ENCODE results near the gene CD37. TPM values are rescaled to one million over a fixed set of nuclear protein-coding genes. Genes with fewer than 3 reads are reported as not detected.
A peak's percentile ranks its signal among the peaks of the same experiment; 100 is the strongest.

CD37 gene
- total and polyA plus RNA-seq, 7 experiments from 2014 or later, result 192 to 416 (median 330) TPM

- Mint-ChIP-seq H3K4me1 (peaks cover 42 to 74% (median 61%) of the 10 kb centered on the region in 7 donors), H3K36me3 (peaks cover 0 to 28% (median 20%) of the 10 kb centered on the region in 5 donors), H3K27me3 (no peaks in the 10 kb centered on the region), H3K9me3 (no peaks in the 10 kb centered on the region), H3K4me3 (peak overlapping the region; percentile 42 to 100 (median 98)), H3K27ac (peak overlapping the region; percentile 65 to 100 (median 99))
- peak overlapping the region; percentile 86 for H3K27ac ChIP-seq (ENCODE audit: low read depth, low read length)
- no peaks in the 10 kb centered on the region for H3K9me3 ChIP-seq (ENCODE audit: control insufficient read depth in 2 of 3, low read length in 3 of 3)
- ChIA-PET CTCF (no interaction called here), POLR2A (interaction anchor here (1.1 kb wide), 1 partner anchor 8 kb away, joined by 3 read pairs; no protein-coding TSS in a partner anchor)
- no peak overlapping the region for H3K4me3 ChIP-seq (ENCODE audit: low read length)
- peaks cover 39 to 47% of the 10 kb centered on the region in 2 donors for H3K4me1 ChIP-seq (ENCODE audit: control insufficient read depth in 2 of 2, insufficient read depth in 2 of 2, low read length in 2 of 2)
- H3K36me3 ChIP-seq (ENCODE audit: control insufficient read depth in 2 of 3, insufficient read depth in 3 of 3, low read length in 3 of 3), result peaks cover 0 to 51% (median 0%) of the 10 kb centered on the region in 3 experiments
- no peaks in the 10 kb centered on the region for H3K27me3 ChIP-seq (ENCODE audit: control insufficient read depth in 2 of 2, insufficient read depth in 2 of 2, low read length in 2 of 2)
- ATAC-seq (no peak), DNase-seq (peak in 1 of 9 donors; percentile 16)
- intact Hi-C loops (cut with micrococcal nuclease), result loop anchor here in 1 of 2 donors (10.0 kb wide), 1 partner anchor 527 kb away; the partner anchor contains the start of gene PNKP
Measured at GRCh38 chr19:49337267-49338022, 2.2 kb downstream of the CD37 start.

- DNase-seq, result no peak
- intact Hi-C loops (cut with micrococcal nuclease), result loop anchor here in 1 of 2 donors (10.0 kb wide), 1 partner anchor 527 kb away; the partner anchor contains the start of gene PNKP
- H3K4me1 Mint-ChIP-seq, result peaks cover 36 to 72% (median 55%) of the 10 kb centered on the region in 7 donors
Measured at GRCh38 chr19:49338023-49338677, 2.9 kb downstream of the CD37 start.

GRCh38 chr19:49338691-49339300, 3.6 kb downstream of the CD37 start:
- Mint-ChIP-seq H3K4me3 (peak overlapping the region in 3 of 10 donors; percentile 54 to 65 (median 61)), H3K36me3 (peaks cover 0 to 34% (median 25%) of the 10 kb centered on the region in 5 donors), H3K9me3 (no peaks in the 10 kb centered on the region), H3K27me3 (no peaks in the 10 kb centered on the region), H3K27ac (peak overlapping the region in 4 of 9 donors; percentile 56 to 81 (median 70)), H3K4me1 (peaks cover 30 to 66% (median 49%) of the 10 kb centered on the region in 7 donors)
- Histone ChIP-seq H3K9me3 (ENCODE audit: control insufficient read depth in 2 of 3, low read length in 3 of 3) (no peaks in the 10 kb centered on the region), H3K27ac (ENCODE audit: low read depth, low read length) (no peak overlapping the region), H3K4me3 (ENCODE audit: low read length) (no peak overlapping the region), H3K4me1 (ENCODE audit: control insufficient read depth in 2 of 2, insufficient read depth in 2 of 2, low read length in 2 of 2) (peaks cover 31 to 38% of the 10 kb centered on the region in 2 donors), H3K27me3 (ENCODE audit: control insufficient read depth in 2 of 2, insufficient read depth in 2 of 2, low read length in 2 of 2) (no peaks in the 10 kb centered on the region), H3K36me3 (ENCODE audit: control insufficient read depth in 2 of 3, insufficient read depth in 3 of 3, low read length in 3 of 3) (peaks cover 0 to 51% (median 0%) of the 10 kb centered on the region in 3 experiments)
- DNase-seq, result peak in 1 of 9 donors; percentile 23
- POLR2A ChIA-PET, result no interaction called here
- CTCF ChIA-PET, result no interaction called here
- ATAC-seq, result no peak
- intact Hi-C loops (cut with micrococcal nuclease), result loop anchor here in 1 of 2 donors (10.0 kb wide), 1 partner anchor 526 kb away; the partner anchor contains the start of gene PNKP

More at GRCh38 chr19:49338023-49338677, 2.9 kb downstream of the CD37 start:
- Mint-ChIP-seq H3K27ac (peak overlapping the region in 5 of 9 donors; percentile 56 to 96 (median 74)), H3K4me3 (peak overlapping the region in 2 of 10 donors; percentile 61 to 65), H3K36me3 (peaks cover 0 to 34% (median 25%) of the 10 kb centered on the region in 5 donors), H3K27me3 (no peaks in the 10 kb centered on the region), H3K9me3 (no peaks in the 10 kb centered on the region)
- no peak for ATAC-seq
- H3K27ac ChIP-seq (ENCODE audit: low read depth, low read length), result peak overlapping the region; percentile 86
- ChIA-PET CTCF (no interaction called here), POLR2A (no interaction called here)
- peaks cover 37 to 45% of the 10 kb centered on the region in 2 donors for H3K4me1 ChIP-seq (ENCODE audit: control insufficient read depth in 2 of 2, insufficient read depth in 2 of 2, low read length in 2 of 2)
- H3K27me3 ChIP-seq (ENCODE audit: control insufficient read depth in 2 of 2, insufficient read depth in 2 of 2, low read length in 2 of 2), result no peaks in the 10 kb centered on the region
- H3K4me3 ChIP-seq (ENCODE audit: low read length), result no peak overlapping the region
- H3K36me3 ChIP-seq (ENCODE audit: control insufficient read depth in 2 of 3, insufficient read depth in 3 of 3, low read length in 3 of 3), result peaks cover 0 to 51% (median 0%) of the 10 kb centered on the region in 3 experiments
- H3K9me3 ChIP-seq (ENCODE audit: control insufficient read depth in 2 of 3, low read length in 3 of 3), result no peaks in the 10 kb centered on the region

GRCh38 chr19:49339301-49340068, 4.3 kb downstream of the CD37 start:
- H3K9me3 Mint-ChIP-seq, result no peaks in the 10 kb centered on the region
- H3K27me3 ChIP-seq (ENCODE audit: control insufficient read depth in 2 of 2, insufficient read depth in 2 of 2, low read length in 2 of 2), result no peaks in the 10 kb centered on the region
- H3K27ac ChIP-seq (ENCODE audit: low read depth, low read length), result no peak overlapping the region
- intact Hi-C loops (cut with micrococcal nuclease), result loop anchor here in 1 of 2 donors (10.0 kb wide), 1 partner anchor 525 kb away; the partner anchor contains the start of gene PNKP
- no peaks in the 10 kb centered on the region for H3K9me3 ChIP-seq (ENCODE audit: control insufficient read depth in 2 of 3, low read length in 3 of 3)
- no peaks in the 10 kb centered on the region for H3K27me3 Mint-ChIP-seq
- peaks cover 0 to 34% (median 25%) of the 10 kb centered on the region in 5 donors for H3K36me3 Mint-ChIP-seq
- H3K4me3 ChIP-seq (ENCODE audit: low read length), result no peak overlapping the region
- peaks cover 0 to 51% (median 0%) of the 10 kb centered on the region in 3 experiments for H3K36me3 ChIP-seq (ENCODE audit: control insufficient read depth in 2 of 3, insufficient read depth in 3 of 3, low read length in 3 of 3)
- DNase-seq (peak in 1 of 9 donors; percentile 15), ATAC-seq (no peak)
- H3K4me1 Mint-ChIP-seq, result peaks cover 24 to 59% (median 43%) of the 10 kb centered on the region in 7 donors
- ChIA-PET POLR2A (no interaction called here), CTCF (no interaction called here)
- H3K4me3 Mint-ChIP-seq, result peak overlapping the region in 2 of 10 donors; percentile 56 to 65
- H3K27ac Mint-ChIP-seq, result peak overlapping the region in 4 of 9 donors; percentile 11 to 88 (median 79)
- peaks cover 24 to 33% of the 10 kb centered on the region in 2 donors for H3K4me1 ChIP-seq (ENCODE audit: control insufficient read depth in 2 of 2, insufficient read depth in 2 of 2, low read length in 2 of 2)

- no peaks in the 10 kb centered on the region for H3K27me3 ChIP-seq (ENCODE audit: control insufficient read depth in 2 of 2, insufficient read depth in 2 of 2, low read length in 2 of 2)
- H3K4me1 ChIP-seq (ENCODE audit: control insufficient read depth in 2 of 2, insufficient read depth in 2 of 2, low read length in 2 of 2), result peaks cover 17 to 26% of the 10 kb centered on the region in 2 donors
- H3K9me3 Mint-ChIP-seq, result no peaks in the 10 kb centered on the region
- H3K4me3 Mint-ChIP-seq, result peak overlapping the region in 4 of 10 donors; percentile 12 to 56 (median 36)
- peaks cover 24 to 59% (median 41%) of the 10 kb centered on the region in 7 donors for H3K4me1 Mint-ChIP-seq
- peaks cover 0 to 51% (median 0%) of the 10 kb centered on the region in 3 experiments for H3K36me3 ChIP-seq (ENCODE audit: control insufficient read depth in 2 of 3, insufficient read depth in 3 of 3, low read length in 3 of 3)
- no peak overlapping the region for H3K4me3 ChIP-seq (ENCODE audit: low read length)
- DNase-seq (no peak), ATAC-seq (peak; percentile 25)
- ChIA-PET POLR2A (interaction anchor here (1.0 kb wide), 1 partner anchor 331 kb away, joined by 3 read pairs; no protein-coding TSS in a partner anchor), CTCF (no interaction called here)
- intact Hi-C loops (cut with micrococcal nuclease), result no loop called here
- H3K27ac ChIP-seq (ENCODE audit: low read depth, low read length), result peak overlapping the region; percentile 54
- peaks cover 0 to 35% (median 25%) of the 10 kb centered on the region in 5 donors for H3K36me3 Mint-ChIP-seq
- H3K27me3 Mint-ChIP-seq, result no peaks in the 10 kb centered on the region
- no peaks in the 10 kb centered on the region for H3K9me3 ChIP-seq (ENCODE audit: control insufficient read depth in 2 of 3, low read length in 3 of 3)
- peak overlapping the region; percentile 10 to 88 (median 74) for H3K27ac Mint-ChIP-seq
Measured at GRCh38 chr19:49340069-49340864, 5.1 kb downstream of the CD37 start.
